HG03064 (cell line): ENCODE measurements around the gene ONECUT1.

Experiments used
- ATAC-seq: cut with Tn5 transposase; IDR thresholded peaks from one replicate; pipeline ENCODE4 v1.9.1; 2021; ENCODE audit warnings: low read depth; ENCODE audit not compliant: unreplicated experiment

Gene ONECUT1

GRCh38 chr15:52797625-52798501, 7.7 kb upstream of the ONECUT1 start:
- no peak for ATAC-seq

GRCh38 chr15:52796753-52797520, 6.8 kb upstream of the ONECUT1 start:
- ATAC-seq: no peak

GRCh38 chr15:52796228-52796521, 6.0 kb upstream of the ONECUT1 start:
- ATAC-seq: no peak

GRCh38 chr15:52795464-52796227, 5.5 kb upstream of the ONECUT1 start:
- no peak for ATAC-seq

GRCh38 chr15:52794665-52795463, 4.7 kb upstream of the ONECUT1 start:
- no peak for ATAC-seq

GRCh38 chr15:52791776-52792175, 1.6 kb upstream of the ONECUT1 start:
- no peak for ATAC-seq

GRCh38 chr15:52790941-52791751, 1.0 kb upstream of the ONECUT1 start:
- ATAC-seq: no peak

- no peak for ATAC-seq
Observed at GRCh38 chr15:52789601-52790168, 451 bp downstream of the ONECUT1 start.

GRCh38 chr15:52789008-52789600, 1.0 kb downstream of the ONECUT1 start:
- no peak for ATAC-seq

GRCh38 chr15:52788099-52788986, 1.8 kb downstream of the ONECUT1 start:
- no peak for ATAC-seq

- ATAC-seq: no peak
Observed at GRCh38 chr15:52787549-52788098, 2.5 kb downstream of the ONECUT1 start.

GRCh38 chr15:52787123-52787503, 3.0 kb downstream of the ONECUT1 start:
- ATAC-seq: no peak

GRCh38 chr15:52786436-52787122, 3.6 kb downstream of the ONECUT1 start:
- no peak for ATAC-seq

GRCh38 chr15:52785672-52786406, 4.3 kb downstream of the ONECUT1 start:
- ATAC-seq: no peak

GRCh38 chr15:52784799-52785671, 5.1 kb downstream of the ONECUT1 start:
- ATAC-seq: no peak
